BE2C (cell line): ENCODE results near the gene LRBA.

ENCODE experiments used
- DNase-seq: peaks from one replicate; pipeline ENCODE4 v3.0.0-alpha.2; 2020
- H3K27me3 ChIP-seq: fragments of 250-450 bp; sonication (Bioruptor Pico); 2 replicates; pipeline ENCODE4 v1.5.1; 2020; ENCODE audit warnings: mild to moderate bottlenecking
- H3K36me3 ChIP-seq: fragments of 250-450 bp; sonication (Bioruptor Pico); 2 replicates; pipeline ENCODE4 v1.5.1; 2020; ENCODE audit warnings: mild to moderate bottlenecking
- H3K4me1 ChIP-seq: fragments of 250-450 bp; sonication (Bioruptor Pico); 2 replicates; pipeline ENCODE4 v1.5.1; 2020
- H3K4me3 ChIP-seq: 2 replicates; pipeline ENCODE4 v1.5.1; 2011; ENCODE audit warnings: low read depth, low read length
- H3K9me3 ChIP-seq: fragments of 250-450 bp; sonication (Bioruptor Pico); 2 replicates; pipeline ENCODE4 v1.5.1; 2020
- TF ChIP-seq, protein P1 (sequence below): IDR thresholded peaks from 2 replicates; pipeline ENCODE4 v1.5.1; 2012; ENCODE audit warnings: mild to moderate bottlenecking, low read depth, low read length

Gene LRBA

DNA sequence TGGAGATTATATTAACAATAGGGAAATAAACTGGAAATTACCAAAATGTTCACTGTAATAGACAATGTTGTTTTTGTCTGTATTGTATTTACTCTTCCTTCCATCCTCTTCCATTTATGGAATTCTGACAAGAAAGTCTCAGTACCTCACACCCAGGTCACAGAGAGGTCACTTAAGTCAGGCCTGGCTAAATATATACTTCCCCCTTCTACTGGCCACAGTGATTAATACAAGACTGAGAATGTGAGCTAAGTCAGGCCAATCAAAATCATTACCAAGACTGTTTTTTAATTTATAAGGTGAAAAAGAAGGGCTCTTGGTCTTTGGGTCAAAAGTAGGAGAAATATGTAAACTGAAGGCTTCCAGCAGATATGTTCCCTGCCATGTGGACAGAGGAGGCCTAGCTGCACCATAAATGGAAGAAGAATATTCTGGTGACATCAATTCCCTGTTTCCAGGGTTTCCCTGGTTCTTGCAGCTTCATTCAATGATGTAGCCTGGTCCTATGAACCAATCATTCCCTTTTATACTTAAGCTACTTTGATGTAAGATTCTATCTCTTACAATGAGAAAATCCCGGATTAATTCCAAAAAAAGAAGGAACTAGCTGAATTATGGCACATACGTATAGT is 64.3 kb downstream of the LRBA start:
- Histone ChIP-seq H3K9me3 (no peaks in the 10 kb centered on the region), H3K36me3 (no peaks in the 10 kb centered on the region), H3K4me3 (no peak overlapping the region), H3K4me1 (peaks cover 3% of the 10 kb centered on the region; the same call in 1 of the 2 replicates), H3K27me3 (no peaks in the 10 kb centered on the region)
- TF ChIP-seq, protein P1, sequence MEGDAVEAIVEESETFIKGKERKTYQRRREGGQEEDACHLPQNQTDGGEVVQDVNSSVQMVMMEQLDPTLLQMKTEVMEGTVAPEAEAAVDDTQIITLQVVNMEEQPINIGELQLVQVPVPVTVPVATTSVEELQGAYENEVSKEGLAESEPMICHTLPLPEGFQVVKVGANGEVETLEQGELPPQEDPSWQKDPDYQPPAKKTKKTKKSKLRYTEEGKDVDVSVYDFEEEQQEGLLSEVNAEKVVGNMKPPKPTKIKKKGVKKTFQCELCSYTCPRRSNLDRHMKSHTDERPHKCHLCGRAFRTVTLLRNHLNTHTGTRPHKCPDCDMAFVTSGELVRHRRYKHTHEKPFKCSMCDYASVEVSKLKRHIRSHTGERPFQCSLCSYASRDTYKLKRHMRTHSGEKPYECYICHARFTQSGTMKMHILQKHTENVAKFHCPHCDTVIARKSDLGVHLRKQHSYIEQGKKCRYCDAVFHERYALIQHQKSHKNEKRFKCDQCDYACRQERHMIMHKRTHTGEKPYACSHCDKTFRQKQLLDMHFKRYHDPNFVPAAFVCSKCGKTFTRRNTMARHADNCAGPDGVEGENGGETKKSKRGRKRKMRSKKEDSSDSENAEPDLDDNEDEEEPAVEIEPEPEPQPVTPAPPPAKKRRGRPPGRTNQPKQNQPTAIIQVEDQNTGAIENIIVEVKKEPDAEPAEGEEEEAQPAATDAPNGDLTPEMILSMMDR = no peak
- no peak for DNase-seq

DNA sequence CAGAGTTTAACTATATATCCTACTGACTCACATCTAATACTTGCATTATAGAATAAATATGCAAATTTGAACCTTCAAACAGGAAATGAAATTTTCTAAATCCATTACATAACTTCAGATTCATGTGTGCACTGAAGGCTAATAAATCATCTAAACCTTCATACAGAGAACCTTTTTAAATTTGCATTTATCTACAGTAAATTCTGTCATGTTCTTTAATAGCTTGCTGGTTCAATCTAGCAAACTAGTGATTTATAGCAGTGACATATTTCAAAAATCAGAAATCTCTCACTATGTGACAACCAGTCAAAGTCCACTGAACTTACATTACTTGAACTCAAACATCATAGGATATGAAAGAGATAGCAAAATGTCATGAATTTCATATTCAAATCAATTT is 65.1 kb downstream of the LRBA start:
- no peaks in the 10 kb centered on the region for H3K27me3 ChIP-seq
- no peaks in the 10 kb centered on the region for H3K36me3 ChIP-seq
- H3K9me3 ChIP-seq = no peaks in the 10 kb centered on the region
- no peak overlapping the region for H3K4me3 ChIP-seq
- DNase-seq = no peak
- TF ChIP-seq, protein P1 = no peak
- H3K4me1 ChIP-seq = peaks cover 3% of the 10 kb centered on the region; the same call in 1 of the 2 replicates

DNA sequence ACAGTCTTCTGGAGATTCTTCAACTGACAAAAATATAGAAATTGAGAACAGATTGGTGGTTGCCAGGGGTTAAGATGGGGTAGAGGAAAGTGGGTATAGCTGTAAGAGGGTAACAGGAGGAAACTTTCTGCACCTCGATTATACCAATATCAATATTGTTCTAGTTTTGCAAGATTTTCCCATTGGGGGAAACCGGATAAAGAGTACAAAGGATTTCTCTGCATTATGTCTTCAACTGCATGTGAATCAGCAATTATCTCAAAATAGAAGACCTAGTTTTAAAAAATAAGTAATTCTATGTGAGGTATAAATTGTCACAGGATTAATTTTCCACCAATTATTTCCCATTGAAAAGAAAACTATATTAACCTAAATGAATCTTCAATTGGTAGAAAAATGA is 65.7 kb downstream of the LRBA start:
- Histone ChIP-seq H3K4me3 (no peak overlapping the region), H3K36me3 (no peaks in the 10 kb centered on the region), H3K9me3 (no peaks in the 10 kb centered on the region), H3K4me1 (peaks cover 3% of the 10 kb centered on the region; the same call in 1 of the 2 replicates), H3K27me3 (no peaks in the 10 kb centered on the region)
- TF ChIP-seq, protein P1 = no peak
- DNase-seq = no peak

DNA sequence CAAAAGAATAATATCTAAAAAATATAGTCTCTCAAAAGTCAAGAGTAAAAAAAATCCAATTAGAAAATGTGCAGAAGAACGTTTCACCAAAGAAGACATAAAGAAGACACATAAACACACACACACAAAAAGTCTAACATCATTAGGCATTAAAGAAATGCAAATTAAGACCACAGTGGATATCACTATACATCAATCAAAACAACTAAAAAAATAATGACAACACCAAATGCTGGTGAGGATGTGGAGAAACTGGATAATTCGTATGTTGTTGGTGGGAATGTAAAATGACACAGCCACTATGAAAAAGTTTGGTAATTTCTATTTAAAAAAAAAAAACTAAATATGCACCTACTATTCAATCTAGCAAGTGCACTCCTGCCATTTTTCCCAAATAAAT is 66.4 kb downstream of the LRBA start:
- H3K4me1 ChIP-seq = peaks cover 3% of the 10 kb centered on the region; the same call in 1 of the 2 replicates
- no peaks in the 10 kb centered on the region for H3K36me3 ChIP-seq
- TF ChIP-seq, protein P1 = no peak
- no peaks in the 10 kb centered on the region for H3K27me3 ChIP-seq
- no peaks in the 10 kb centered on the region for H3K9me3 ChIP-seq
- H3K4me3 ChIP-seq = no peak overlapping the region
- no peak for DNase-seq

DNA sequence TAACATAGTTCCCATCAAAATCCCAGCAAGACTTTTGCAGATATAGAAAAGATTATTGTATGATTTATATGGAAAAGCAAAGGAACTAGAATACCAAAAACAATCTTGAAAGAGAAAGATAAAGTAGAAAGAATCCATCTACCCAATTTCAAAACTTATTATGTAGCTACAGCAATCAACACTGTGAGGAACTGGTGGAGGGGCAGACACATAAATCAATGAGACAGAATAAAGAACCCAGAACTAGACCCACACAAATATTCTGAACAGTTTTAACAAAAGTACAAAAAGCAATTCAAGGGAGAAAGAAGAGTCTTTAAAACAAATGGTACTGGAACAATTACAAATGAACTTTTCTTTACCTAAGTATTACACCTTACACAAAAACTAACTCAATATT is 67.0 kb downstream of the LRBA start:
- peaks cover 3% of the 10 kb centered on the region; the same call in 1 of the 2 replicates for H3K4me1 ChIP-seq
- no peaks in the 10 kb centered on the region for H3K36me3 ChIP-seq
- H3K9me3 ChIP-seq = no peaks in the 10 kb centered on the region
- no peak overlapping the region for H3K4me3 ChIP-seq
- no peak for DNase-seq
- TF ChIP-seq, protein P1 = no peak
- no peaks in the 10 kb centered on the region for H3K27me3 ChIP-seq

DNA sequence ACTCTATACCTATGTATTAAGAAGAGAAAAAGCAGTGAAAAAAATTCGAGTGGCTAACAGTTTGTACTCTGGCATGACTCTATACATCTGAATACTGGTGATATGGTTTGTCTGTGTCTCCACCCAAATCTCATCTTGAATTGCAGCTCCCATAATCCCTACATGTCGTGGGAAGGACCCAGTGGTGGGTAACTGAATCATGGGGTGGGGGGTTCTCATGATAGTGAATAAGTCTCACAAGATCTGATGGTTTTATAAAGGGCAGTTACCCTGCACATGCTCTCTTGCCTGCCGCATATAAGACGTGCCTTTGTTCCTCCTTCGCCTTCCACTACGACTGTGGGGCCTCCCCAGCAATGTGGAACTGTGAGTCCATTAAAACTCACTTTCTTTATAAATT is 70.4 kb downstream of the LRBA start:
- H3K4me3 ChIP-seq = no peak overlapping the region
- TF ChIP-seq, protein P1 = no peak
- no peaks in the 10 kb centered on the region for H3K36me3 ChIP-seq
- no peaks in the 10 kb centered on the region for H3K4me1 ChIP-seq
- no peaks in the 10 kb centered on the region for H3K27me3 ChIP-seq
- DNase-seq = no peak
- H3K9me3 ChIP-seq = no peaks in the 10 kb centered on the region
